ENCODE measurements around the gene ABCB8. TPM values are rescaled to one million over a fixed set of nuclear protein-coding genes. Genes with fewer than 3 reads are reported as not detected.
A peak's percentile ranks its signal among the peaks of the same experiment; 100 is the strongest.

ABCB8 gene
- total and polyA plus RNA-seq, 9 of the 15 experiments (the other 6 are each of a cell fraction or from before 2014, with no cell fraction given): 7.6 to 106 (median 36.3) TPM

DNA sequence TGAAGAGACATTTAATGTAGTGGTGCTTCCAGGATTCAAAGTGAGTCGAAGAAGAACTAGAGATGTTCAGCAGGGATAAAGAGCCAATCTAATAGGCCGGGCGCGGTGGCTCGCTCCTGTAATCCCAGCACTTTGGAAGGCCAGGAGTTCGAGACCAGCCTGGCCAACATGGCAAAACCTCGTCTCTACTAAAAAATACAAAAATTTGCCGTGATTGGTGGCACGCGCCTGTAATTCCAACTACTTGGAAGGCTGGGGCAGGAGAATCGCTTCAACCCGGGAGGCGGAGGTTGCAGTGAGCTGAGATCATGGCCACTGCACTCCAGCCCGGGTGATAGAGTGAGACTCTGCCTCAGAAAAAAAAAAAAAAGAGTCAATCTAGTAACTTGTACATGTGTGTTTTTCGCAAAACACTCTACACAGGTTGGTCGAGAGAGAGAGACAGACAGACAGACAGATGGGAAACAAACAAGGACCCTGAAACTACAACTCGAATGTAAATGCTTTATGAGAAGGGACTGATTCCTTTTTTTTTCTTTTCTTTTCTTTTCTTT is 775 bp downstream of the ABCB8 start (continued):
- TF ChIP-seq, protein P1, sequence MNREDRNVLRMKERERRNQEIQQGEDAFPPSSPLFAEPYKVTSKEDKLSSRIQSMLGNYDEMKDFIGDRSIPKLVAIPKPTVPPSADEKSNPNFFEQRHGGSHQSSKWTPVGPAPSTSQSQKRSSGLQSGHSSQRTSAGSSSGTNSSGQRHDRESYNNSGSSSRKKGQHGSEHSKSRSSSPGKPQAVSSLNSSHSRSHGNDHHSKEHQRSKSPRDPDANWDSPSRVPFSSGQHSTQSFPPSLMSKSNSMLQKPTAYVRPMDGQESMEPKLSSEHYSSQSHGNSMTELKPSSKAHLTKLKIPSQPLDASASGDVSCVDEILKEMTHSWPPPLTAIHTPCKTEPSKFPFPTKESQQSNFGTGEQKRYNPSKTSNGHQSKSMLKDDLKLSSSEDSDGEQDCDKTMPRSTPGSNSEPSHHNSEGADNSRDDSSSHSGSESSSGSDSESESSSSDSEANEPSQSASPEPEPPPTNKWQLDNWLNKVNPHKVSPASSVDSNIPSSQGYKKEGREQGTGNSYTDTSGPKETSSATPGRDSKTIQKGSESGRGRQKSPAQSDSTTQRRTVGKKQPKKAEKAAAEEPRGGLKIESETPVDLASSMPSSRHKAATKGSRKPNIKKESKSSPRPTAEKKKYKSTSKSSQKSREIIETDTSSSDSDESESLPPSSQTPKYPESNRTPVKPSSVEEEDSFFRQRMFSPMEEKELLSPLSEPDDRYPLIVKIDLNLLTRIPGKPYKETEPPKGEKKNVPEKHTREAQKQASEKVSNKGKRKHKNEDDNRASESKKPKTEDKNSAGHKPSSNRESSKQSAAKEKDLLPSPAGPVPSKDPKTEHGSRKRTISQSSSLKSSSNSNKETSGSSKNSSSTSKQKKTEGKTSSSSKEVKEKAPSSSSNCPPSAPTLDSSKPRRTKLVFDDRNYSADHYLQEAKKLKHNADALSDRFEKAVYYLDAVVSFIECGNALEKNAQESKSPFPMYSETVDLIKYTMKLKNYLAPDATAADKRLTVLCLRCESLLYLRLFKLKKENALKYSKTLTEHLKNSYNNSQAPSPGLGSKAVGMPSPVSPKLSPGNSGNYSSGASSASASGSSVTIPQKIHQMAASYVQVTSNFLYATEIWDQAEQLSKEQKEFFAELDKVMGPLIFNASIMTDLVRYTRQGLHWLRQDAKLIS (CRISPR knock-in tag; IDR thresholded peaks at IDR 0.05): no peak
- TF ChIP-seq, protein P2, sequence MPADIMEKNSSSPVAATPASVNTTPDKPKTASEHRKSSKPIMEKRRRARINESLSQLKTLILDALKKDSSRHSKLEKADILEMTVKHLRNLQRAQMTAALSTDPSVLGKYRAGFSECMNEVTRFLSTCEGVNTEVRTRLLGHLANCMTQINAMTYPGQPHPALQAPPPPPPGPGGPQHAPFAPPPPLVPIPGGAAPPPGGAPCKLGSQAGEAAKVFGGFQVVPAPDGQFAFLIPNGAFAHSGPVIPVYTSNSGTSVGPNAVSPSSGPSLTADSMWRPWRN (IDR thresholded peaks at IDR 0.05; ENCODE audit: low read depth): peak; percentile 19; the same call in 1 of the 2 replicates
- TF ChIP-seq ZNF324 (CRISPR knock-in tag; IDR thresholded peaks at IDR 0.05) (no peak), KLF6 (CRISPR knock-in tag; IDR thresholded peaks at IDR 0.05; ENCODE audit: borderline replicate concordance) (0 out of 2 replicates have a peak, but pooled peaks have one; percentile 4), ZNF589 (CRISPR knock-in tag; IDR thresholded peaks at IDR 0.05; ENCODE audit: low read depth) (peak; percentile 89), SMARCA4 (IDR thresholded peaks at IDR 0.05) (peak; percentile 64), SIN3B (IDR thresholded peaks at IDR 0.05; ENCODE audit: low read depth) (no peak), DPF2 (IDR thresholded peaks at IDR 0.05) (peak; percentile 25), CREBBP (IDR thresholded peaks at IDR 0.05; ENCODE audit: low read depth, low read length) (no peak), ZNF3 (CRISPR knock-in tag; IDR thresholded peaks at IDR 0.05) (no peak), EHMT2 (IDR thresholded peaks at IDR 0.05) (0 out of 2 replicates have a peak, but pooled peaks have one; percentile 26), HLTF (IDR thresholded peaks at IDR 0.05) (peak; percentile 68; the same call in 1 of the 2 replicates), ARHGAP35 (IDR thresholded peaks at IDR 0.05; ENCODE audit: partially characterized antibody) (peak; percentile 25), ATF7 (IDR thresholded peaks at IDR 0.05) (no peak)
- TF ChIP-seq, protein P3, sequence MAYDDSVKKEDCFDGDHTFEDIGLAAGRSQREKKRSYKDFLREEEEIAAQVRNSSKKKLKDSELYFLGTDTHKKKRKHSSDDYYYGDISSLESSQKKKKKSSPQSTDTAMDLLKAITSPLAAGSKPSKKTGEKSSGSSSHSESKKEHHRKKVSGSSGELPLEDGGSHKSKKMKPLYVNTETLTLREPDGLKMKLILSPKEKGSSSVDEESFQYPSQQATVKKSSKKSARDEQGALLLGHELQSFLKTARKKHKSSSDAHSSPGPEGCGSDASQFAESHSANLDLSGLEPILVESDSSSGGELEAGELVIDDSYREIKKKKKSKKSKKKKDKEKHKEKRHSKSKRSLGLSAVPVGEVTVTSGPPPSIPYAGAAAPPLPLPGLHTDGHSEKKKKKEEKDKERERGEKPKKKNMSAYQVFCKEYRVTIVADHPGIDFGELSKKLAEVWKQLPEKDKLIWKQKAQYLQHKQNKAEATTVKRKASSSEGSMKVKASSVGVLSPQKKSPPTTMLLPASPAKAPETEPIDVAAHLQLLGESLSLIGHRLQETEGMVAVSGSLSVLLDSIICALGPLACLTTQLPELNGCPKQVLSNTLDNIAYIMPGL (CRISPR knock-in tag; IDR thresholded peaks at IDR 0.05): no peak
- TF ChIP-seq, protein P4, sequence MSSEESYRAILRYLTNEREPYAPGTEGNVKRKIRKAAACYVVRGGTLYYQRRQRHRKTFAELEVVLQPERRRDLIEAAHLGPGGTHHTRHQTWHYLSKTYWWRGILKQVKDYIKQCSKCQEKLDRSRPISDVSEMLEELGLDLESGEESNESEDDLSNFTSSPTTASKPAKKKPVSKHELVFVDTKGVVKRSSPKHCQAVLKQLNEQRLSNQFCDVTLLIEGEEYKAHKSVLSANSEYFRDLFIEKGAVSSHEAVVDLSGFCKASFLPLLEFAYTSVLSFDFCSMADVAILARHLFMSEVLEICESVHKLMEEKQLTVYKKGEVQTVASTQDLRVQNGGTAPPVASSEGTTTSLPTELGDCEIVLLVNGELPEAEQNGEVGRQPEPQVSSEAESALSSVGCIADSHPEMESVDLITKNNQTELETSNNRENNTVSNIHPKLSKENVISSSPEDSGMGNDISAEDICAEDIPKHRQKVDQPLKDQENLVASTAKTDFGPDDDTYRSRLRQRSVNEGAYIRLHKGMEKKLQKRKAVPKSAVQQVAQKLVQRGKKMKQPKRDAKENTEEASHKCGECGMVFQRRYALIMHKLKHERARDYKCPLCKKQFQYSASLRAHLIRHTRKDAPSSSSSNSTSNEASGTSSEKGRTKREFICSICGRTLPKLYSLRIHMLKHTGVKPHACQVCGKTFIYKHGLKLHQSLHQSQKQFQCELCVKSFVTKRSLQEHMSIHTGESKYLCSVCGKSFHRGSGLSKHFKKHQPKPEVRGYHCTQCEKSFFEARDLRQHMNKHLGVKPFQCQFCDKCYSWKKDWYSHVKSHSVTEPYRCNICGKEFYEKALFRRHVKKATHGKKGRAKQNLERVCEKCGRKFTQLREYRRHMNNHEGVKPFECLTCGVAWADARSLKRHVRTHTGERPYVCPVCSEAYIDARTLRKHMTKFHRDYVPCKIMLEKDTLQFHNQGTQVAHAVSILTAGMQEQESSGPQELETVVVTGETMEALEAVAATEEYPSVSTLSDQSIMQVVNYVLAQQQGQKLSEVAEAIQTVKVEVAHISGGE (CRISPR knock-in tag; IDR thresholded peaks at IDR 0.05): no peak
- TF ChIP-seq, protein P5, sequence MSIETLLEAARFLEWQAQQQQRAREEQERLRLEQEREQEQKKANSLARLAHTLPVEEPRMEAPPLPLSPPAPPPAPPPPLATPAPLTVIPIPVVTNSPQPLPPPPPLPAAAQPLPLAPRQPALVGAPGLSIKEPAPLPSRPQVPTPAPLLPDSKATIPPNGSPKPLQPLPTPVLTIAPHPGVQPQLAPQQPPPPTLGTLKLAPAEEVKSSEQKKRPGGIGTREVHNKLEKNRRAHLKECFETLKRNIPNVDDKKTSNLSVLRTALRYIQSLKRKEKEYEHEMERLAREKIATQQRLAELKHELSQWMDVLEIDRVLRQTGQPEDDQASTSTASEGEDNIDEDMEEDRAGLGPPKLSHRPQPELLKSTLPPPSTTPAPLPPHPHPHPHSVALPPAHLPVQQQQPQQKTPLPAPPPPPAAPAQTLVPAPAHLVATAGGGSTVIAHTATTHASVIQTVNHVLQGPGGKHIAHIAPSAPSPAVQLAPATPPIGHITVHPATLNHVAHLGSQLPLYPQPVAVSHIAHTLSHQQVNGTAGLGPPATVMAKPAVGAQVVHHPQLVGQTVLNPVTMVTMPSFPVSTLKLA (conservative IDR thresholded peaks at IDR 0.05): peak in 1 of 2 experiments; percentile 23; a peak in 2 of 4 replicates

Data from K562 (cell line).